RKO (cell line): ENCODE measurements around the gene GNPDA2.

Source experiments
- DNase-seq: peaks from one replicate; pipeline ENCODE4 v3.0.0-alpha.2; 2016; ENCODE audit warnings: low spot score

The GNPDA2 gene

DNA sequence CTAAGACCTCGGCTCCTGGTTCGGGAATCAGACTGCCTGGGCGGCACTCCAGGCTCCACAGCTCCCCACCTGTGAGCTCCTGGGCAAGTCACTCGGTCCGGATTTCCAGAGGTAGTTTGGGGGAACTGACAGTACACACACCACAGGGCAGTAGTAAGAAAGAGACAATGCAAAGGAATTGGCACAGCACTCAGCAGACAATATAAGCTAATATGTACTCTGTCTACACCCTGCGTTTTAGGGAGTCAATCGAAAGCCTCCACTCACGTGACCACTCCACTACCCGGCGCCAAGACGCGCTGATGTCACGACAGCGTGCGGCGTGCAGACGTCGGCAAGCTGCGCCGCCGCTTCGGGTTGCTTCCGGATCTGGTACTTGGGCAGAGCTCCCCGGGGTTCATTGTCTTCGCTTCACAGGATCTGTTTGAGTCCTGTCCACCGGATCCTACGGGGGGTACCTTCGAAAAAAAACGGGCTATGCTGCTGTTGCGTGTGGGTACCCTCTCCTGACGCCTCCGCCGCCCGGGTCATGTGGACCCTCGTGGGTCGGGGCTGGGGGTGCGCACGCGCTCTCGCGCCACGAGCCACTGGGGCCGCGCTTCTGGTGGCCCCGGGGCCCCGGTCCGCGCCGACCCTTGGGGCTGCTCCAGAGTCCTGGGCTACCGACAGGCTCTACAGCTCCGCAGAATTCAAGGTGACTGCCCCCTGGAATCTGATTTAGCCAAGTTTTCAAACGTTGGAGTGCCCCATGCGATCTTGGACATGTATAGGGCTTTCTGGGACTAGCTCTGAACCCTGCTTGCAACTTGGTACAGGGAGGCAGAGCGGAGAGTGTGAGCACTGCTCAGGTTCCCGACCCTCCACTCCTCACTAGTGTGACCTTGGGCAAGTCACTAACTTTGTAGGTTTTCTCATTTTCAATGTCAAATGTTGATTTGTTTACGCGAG lies 48.0 kb downstream of the GNPDA2 start, which contains the start of gene GUF1:
GUF1 (plus strand) TSS at position 327 of the 948 bp plus-strand sequence; CDS start at position 530, 203 bp downstream.
- DNase-seq = peak; percentile 92

DNA sequence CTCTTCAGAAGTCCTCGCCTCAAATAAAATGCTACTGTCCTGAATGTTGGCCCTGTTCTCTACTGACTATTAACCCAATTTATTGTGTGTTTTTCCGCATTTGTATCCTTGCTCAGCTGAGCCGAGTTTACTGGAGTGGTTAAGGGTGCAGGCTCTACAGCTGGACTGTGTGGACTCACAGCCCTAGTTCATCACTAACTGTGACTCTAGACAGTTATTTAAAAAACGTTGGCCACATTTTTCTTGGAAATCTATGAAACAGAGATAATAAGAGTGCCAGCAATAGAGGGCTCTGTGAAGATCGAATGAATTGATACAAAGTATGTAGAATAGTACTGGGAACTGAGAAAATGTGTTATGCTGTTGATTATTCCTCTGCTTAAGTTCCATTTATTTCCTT lies 51.0 kb downstream of the GNPDA2 start:
- no peak for DNase-seq

DNA sequence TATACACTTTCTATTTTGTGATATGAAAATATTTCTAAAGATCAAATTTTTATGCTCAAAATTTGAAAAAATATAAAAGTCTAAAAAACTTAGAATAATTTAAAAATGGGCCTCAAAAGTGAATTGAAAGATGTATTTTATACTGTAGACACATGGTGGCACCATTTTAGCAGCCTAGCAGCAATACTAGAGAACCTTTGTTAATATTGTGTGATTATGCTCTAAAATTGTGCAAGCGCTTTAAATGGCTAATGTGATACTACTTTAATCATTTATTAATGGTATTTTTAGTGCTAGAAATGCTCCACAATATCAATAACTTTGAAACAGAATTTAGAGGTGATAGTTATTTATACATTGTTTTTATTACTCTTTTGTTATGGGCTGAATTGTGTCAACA lies 51.9 kb downstream of the GNPDA2 start:
- DNase-seq = no peak

DNA sequence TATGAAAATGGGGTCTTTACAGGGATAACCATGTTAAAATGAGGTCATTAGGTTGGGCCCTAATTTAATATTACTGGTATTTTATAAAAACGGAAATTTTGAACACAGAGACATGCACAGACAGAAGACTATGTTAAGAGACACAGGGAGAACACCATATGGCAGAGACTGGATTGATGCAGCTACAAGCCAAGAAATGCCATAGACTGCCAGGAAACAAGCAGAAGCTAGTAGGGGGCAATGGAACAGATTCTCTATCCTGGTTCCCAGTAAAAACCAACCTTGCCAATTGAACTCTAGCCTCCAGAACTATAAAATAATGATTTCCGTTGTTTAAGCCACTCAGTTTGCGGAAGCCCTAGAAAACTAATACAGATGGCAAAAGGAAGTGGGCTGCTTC lies 54.7 kb downstream of the GNPDA2 start:
- DNase-seq = no peak

DNA sequence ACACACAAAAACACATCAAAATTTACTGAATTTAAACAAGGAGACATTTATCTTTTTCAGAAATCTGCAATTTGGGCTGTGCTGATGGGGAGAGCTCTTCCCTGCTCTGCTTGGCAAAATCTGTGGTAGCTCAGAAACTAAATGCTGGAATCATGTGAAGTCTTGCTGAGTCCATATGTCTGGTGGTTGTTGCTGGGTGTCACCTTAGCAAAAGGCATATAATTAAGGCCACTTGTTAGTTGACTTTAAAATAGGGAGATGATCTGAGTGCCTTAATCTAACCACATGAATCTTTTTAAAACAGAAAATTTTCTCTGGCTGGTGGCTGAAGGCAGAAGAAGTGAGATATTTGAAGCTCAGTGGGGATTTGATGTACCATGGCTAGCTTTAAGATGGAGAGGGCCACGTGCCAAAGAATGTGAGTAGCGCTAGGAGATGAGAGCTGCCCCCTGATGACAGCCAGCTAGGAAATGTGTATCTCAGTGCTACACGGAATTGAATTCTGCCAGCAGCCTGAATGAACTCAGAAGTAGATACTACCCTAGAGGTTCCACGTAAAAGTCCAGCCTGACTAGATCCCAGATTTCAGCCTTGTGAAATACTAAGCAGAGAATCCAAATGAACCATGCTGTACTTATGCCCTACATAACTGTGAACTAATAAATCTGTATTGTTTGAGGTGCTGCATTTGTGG lies 55.7 kb downstream of the GNPDA2 start:
- no peak for DNase-seq

DNA sequence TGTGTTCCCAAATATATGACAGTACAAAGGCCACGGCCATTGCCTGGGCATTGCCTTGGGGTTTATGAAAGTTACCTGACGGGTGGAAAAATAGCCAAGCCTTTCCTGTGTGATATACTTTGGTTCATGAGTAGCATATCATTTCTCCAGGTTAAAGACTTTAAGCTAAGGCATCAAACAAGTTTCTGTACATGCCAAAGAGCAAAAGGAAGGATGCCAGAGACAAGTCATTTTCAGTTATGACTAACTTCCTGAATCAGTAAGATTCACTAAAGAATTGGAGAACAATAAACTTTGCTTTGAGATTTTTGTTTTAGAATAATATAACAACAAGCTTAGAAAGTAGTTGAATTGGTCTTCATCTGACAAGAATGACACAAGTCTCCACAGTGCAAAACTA lies 57.8 kb downstream of the GNPDA2 start:
- no peak for DNase-seq

DNA sequence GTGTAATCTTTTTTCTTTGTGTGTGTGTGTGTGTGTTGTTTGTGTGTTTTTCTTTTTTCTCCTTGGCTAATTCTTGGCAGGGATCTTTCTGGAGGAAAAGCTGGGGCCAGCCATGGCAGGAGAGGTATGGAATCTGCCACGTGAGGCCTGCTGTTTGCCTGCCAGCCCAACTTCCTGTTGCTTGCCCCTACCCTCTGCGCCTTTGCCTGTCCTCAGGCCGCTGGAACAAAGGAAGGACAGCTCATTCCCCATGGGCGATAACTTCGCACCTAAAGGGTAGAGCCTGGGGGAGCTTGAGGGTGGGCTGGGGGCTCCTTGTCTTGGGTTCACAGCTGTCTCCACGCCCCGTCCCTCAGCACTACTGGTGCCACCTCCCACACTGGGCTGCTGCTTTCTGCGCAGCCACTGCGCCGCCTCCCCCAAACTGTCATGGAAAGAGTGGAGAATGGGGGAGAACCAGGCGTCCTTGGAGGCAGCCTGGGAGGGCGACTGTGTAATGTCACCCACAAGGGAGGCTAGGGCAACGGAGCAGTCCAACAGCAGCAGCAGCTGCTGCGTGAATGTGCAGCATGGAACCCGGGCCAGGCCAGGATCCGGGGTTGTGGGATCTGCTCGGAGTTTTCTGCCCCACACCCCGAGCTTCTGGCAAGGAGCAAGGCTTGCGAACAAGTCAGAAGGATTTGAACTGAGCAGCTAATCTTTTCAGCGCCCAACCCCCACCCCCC lies 62.7 kb downstream of the GNPDA2 start:
- DNase-seq = no peak

DNA sequence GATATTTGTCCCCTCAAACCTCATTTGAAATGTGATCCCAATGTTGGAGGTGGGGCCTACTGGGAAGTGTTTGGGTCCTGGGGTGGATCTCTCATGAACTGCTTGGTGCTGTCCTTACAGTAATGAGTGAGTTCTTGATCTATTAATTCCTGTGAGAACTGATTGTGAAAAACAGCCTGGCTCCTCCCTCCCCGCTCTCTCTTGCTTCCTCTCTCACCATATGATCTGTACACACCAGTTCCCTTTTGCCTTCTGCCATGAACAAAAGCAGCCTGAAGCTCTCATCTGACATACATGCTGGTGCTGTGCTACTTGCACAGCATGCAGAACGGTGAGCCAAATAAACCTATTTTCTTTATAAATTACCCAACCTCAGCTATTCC lies 63.7 kb downstream of the GNPDA2 start:
- DNase-seq = no peak

DNA sequence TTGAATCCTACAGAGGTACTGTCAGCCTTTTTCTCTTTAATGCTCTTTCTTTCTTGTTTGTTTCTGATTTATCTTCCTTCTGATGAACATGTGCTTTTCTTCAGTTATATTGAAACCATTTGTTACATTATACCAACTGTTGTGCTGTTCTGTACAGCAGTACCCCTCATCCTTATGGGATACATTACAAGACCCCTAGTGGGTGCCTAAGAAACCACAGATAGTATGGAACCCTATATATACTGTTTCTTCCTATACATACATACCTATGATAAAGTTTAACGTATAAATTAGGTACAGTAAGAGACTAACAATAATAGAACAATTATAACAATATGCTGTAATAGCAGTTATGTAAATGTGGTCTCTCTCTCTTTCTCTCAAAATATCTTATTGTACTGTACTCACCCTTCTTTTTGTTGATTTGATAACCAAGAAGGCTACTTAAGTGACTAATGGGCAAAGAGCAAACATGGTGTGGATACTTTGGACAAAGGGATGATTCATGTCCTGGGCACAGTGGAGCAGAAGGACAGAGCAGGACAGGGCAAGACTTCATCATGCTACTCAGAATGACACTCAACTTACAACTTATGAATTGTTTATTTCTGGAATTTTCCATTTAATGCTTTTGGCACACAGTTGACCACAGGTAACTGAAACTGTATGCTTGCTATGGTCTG lies 64.3 kb downstream of the GNPDA2 start:
- DNase-seq = peak; percentile 17

DNA sequence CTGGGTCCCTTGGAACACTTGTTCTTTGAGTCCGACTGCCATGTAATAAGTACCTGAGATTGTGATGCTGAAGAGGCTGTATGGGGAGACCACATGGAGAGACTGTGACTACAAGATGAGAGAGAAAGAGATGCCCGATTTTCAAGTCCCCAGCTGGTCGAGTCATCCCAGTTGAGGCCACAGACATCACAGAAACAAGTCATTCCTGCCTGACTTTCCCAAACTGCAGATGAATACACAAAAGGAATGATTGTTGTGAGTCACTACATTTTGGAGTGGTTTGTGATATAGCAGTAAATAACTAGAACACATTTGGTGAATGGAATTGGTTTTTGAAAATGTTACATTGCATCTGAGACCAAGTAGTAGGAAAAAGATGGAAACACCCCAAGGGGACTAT lies 66.0 kb downstream of the GNPDA2 start:
- DNase-seq = peak; percentile 12

DNA sequence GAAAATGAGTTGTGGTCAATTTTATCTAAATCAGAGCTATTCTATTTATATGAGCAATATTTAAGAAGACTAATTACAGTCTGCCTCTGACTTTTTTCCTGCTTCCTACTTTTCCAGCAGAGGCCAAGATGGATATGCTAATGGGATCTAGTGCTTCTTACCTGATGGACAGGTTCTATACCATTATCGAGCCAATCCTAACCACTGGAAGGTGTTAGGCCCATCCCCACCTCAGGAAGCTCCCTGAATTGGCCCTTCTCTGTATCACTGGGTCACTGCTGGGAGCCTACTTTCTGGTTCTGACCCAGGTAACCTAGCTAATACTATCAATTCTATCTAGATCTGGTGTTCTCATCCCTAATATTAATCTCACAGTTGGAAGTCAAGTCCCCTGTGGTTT lies 74.4 kb downstream of the GNPDA2 start:
- DNase-seq = no peak
